Mesothelial cell of epicardium (in vitro differentiated cells): Measurements from ENCODE around the gene NBEA. TPM values are rescaled to one million over a fixed set of nuclear protein-coding genes. Genes with fewer than 3 reads are reported as not detected.
A peak's percentile ranks its signal among the peaks of the same experiment; 100 is the strongest.

ENCODE experiments used
- DNase-seq, 2 experiments: peaks; one replicate each; pipeline ENCODE4 v3.0.0; 2021; ENCODE audit warnings: low spot score in 2 of 2; ENCODE audit not compliant: unreplicated experiment in 2 of 2
- H3K27ac Mint-ChIP-seq: 2 replicates; pipeline ENCODE4 v1.8.0; 2021; ENCODE audit warnings: mixed read lengths
- H3K27me3 Mint-ChIP-seq: 2 replicates; pipeline ENCODE4 v1.8.0; 2021; ENCODE audit warnings: low read depth, mixed read lengths
- H3K36me3 Mint-ChIP-seq: 2 replicates; pipeline ENCODE4 v1.8.0; 2021; ENCODE audit warnings: mixed read lengths
- H3K4me1 Mint-ChIP-seq: 2 replicates; pipeline ENCODE4 v1.8.0; 2021; ENCODE audit warnings: mixed read lengths
- H3K4me3 Mint-ChIP-seq: 2 replicates; pipeline ENCODE4 v1.8.0; 2021; ENCODE audit warnings: mild to moderate bottlenecking, moderate library complexity, mixed read lengths
- H3K9me3 Mint-ChIP-seq: 2 replicates; pipeline ENCODE4 v1.8.0; 2021; ENCODE audit warnings: mixed read lengths
- total RNA-seq: library from RNA; stranded (reverse); gene quantifications from 3 replicates; pipeline ENCODE4 v1.2.1, GENCODE V29; 2021
- TF ChIP-seq, protein P1 (sequence below): fragments of 200-600 bp; sonication (generic); IDR thresholded peaks from one replicate; pipeline ENCODE4 v1.5.0; 2021; ENCODE audit warnings: antibody characterized with exemption; ENCODE audit not compliant: unreplicated experiment

NBEA gene
- total RNA-seq, 1 donor from 2014 or later = 32.8 TPM

DNA sequence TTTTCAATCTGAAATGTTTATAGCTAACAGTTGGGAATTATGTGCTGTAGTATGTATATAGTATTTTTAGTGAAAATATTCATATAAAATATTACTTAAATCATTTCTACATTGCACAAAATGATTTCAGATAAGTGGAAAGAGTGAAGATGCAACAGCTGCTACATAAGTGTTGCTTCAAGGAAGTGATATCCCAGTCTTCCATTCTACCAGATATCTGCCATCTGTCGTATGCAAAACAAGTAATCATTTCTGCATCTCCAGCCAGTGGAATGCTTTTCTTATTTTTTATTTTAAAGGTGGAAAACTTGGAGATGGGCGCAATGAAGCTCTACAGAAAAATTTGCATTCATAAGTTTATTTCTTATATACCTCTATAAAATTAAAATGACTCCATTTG lies 687.0 kb downstream of the NBEA start:
- no peaks in the 10 kb centered on the region for H3K9me3 Mint-ChIP-seq
- H3K36me3 Mint-ChIP-seq = no peaks in the 10 kb centered on the region
- DNase-seq = no peak
- no peak overlapping the region for H3K4me3 Mint-ChIP-seq
- TF ChIP-seq, protein P1, sequence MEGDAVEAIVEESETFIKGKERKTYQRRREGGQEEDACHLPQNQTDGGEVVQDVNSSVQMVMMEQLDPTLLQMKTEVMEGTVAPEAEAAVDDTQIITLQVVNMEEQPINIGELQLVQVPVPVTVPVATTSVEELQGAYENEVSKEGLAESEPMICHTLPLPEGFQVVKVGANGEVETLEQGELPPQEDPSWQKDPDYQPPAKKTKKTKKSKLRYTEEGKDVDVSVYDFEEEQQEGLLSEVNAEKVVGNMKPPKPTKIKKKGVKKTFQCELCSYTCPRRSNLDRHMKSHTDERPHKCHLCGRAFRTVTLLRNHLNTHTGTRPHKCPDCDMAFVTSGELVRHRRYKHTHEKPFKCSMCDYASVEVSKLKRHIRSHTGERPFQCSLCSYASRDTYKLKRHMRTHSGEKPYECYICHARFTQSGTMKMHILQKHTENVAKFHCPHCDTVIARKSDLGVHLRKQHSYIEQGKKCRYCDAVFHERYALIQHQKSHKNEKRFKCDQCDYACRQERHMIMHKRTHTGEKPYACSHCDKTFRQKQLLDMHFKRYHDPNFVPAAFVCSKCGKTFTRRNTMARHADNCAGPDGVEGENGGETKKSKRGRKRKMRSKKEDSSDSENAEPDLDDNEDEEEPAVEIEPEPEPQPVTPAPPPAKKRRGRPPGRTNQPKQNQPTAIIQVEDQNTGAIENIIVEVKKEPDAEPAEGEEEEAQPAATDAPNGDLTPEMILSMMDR = no peak
- H3K4me1 Mint-ChIP-seq = peaks cover 7% of the 10 kb centered on the region
- H3K27me3 Mint-ChIP-seq = no peaks in the 10 kb centered on the region
- no peak overlapping the region for H3K27ac Mint-ChIP-seq

DNA sequence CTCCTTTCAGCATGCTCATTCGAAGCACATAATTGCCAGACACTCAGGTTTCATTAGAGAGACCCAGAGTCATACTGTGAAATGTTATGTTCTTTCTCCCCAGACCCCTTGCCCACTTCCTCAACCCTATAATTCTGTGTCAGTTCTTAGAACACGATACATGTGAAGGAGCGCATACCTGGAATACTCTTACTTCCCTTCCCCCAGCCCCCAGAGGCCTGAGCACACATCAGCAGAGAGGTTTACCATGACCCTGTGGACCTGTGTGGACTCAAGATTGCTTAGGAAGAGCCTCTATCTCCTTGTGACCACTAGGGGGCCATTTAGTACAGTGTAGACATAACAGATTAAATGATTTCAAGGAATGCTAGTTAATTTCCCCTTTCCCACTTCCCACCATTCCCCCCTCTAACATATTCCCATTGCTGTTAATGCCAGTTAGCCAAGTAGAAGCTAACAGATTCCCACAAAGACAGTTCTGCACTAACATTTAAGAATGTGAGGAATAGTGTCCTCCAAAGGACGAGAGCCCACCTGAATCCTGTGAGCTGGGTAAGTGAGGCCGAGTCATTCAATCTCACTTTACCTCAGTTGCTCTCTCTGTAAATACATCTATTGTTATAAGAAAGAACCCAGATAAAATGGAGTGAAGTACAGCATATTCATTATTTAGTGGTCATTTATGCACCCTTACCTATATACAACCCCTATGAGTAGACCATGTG lies 688.6 kb downstream of the NBEA start:
- H3K27ac Mint-ChIP-seq = no peak overlapping the region
- no peak for DNase-seq
- TF ChIP-seq, protein P1 = peak; percentile 71
- peaks cover 7% of the 10 kb centered on the region for H3K4me1 Mint-ChIP-seq
- no peaks in the 10 kb centered on the region for H3K27me3 Mint-ChIP-seq
- H3K36me3 Mint-ChIP-seq = no peaks in the 10 kb centered on the region
- H3K9me3 Mint-ChIP-seq = no peaks in the 10 kb centered on the region
- H3K4me3 Mint-ChIP-seq = no peak overlapping the region

DNA sequence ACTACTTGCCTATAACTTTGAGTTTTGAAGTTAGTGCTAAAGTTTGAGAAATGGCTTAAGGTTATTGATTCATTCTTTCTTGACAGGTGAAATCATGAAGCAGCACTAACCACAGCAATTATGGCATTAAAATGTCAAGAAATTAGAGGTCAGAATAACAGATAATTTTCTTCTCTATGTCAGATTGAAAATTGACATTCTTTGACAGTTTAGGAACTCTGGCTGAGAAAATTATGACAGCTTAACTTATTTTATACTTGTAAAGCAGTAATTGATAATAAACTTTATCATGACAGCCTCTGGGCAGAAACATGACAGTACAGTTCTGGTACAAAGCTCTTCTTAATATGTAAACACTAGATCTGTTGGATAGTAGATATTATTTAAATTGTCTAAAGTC lies 689.6 kb downstream of the NBEA start:
- Mint-ChIP-seq H3K27me3 (no peaks in the 10 kb centered on the region), H3K27ac (no peak overlapping the region), H3K9me3 (no peaks in the 10 kb centered on the region), H3K4me3 (no peak overlapping the region), H3K4me1 (peaks cover 6% of the 10 kb centered on the region), H3K36me3 (no peaks in the 10 kb centered on the region)
- TF ChIP-seq, protein P1 = no peak
- DNase-seq = no peak

DNA sequence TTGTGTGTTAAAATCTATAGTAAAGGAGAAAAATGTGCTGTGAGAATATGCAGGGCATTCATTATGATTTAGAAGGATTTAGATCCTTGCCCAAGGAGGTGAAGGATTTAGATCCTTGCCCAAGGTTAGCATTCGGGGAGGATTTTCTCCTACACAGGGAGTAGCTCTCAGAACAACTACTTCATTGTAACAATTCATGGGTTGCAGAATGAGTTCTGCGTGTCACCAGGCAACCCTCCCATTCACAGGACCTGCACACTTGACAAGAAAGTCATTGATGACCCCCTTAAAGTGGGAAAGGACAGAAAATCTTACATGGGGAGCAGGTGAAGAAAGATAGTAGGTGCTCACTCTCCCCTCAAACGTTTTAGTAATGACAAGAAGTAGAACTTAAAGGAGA lies 701.6 kb downstream of the NBEA start:
- TF ChIP-seq, protein P1 = no peak

DNA sequence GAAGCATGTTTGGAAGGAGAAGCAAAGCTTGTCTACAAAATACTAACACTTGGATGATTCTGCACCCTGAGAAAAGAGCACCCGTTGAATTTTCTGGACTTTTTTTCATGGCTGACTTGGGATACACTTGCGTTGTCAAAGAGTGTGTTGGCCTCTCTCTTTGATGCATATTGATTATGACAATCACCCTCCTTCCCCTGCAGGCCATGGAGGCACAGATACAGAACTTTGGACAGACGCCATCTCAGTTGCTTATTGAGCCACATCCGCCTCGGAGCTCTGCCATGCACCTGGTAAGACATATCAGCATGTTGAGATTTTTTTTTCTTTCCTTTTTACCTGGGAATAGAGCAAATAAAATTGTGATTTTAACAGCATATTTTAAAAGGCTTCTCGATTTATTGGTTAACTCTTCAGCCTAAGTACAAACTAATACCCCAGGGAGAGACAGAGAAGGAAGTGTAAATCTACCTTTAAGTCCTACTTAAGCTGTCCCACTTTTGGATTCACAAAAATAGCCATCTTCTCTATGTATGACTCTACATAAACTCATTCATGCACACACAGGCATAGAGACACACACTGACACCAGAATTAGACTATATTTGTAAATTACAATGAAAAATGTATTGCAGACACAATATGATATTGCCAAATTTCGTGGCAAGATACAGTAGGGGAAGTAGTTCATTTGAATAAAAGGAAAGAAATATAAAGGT lies 704.1 kb downstream of the NBEA start:
- no peaks in the 10 kb centered on the region for H3K27me3 Mint-ChIP-seq

More for the DNA sequence above, 701.6 kb downstream of the NBEA start:
- peaks cover 2% of the 10 kb centered on the region for H3K36me3 Mint-ChIP-seq
- H3K27me3 Mint-ChIP-seq = no peaks in the 10 kb centered on the region
- H3K9me3 Mint-ChIP-seq = peaks cover 3% of the 10 kb centered on the region
- peaks cover 2% of the 10 kb centered on the region for H3K4me1 Mint-ChIP-seq
- no peak overlapping the region for H3K4me3 Mint-ChIP-seq
- DNase-seq = no peak
- H3K27ac Mint-ChIP-seq = no peak overlapping the region

More for the DNA sequence above, 704.1 kb downstream of the NBEA start:
- peaks cover 2% of the 10 kb centered on the region for H3K4me1 Mint-ChIP-seq
- peaks cover 2% of the 10 kb centered on the region for H3K9me3 Mint-ChIP-seq
- no peak overlapping the region for H3K4me3 Mint-ChIP-seq
- TF ChIP-seq, protein P1 = no peak
- H3K36me3 Mint-ChIP-seq = peaks cover 9% of the 10 kb centered on the region
- no peak overlapping the region for H3K27ac Mint-ChIP-seq
- no peak for DNase-seq
